Astrocyte of the cerebellum (primary cell): ENCODE measurements around the gene CCDC191.

Experiments used
- DNase-seq: peaks from one replicate; pipeline ENCODE4 v3.0.0-alpha.2; 2011; ENCODE audit warnings: low read depth
- H3K4me3 ChIP-seq: 2 replicates; pipeline ENCODE4 v1.5.1; 2011; ENCODE audit warnings: mild to moderate bottlenecking, low read depth, low read length, moderate library complexity
- CTCF ChIP-seq: IDR thresholded peaks from 2 replicates; pipeline ENCODE4 v1.5.1; 2012; ENCODE audit warnings: low read length, low read depth, moderate library complexity, mild to moderate bottlenecking; ENCODE audit errors: missing control alignments
- in situ Hi-C: cut with HindIII; loops from 2 replicates; pipeline ENCODE4 v1.10.0; 2017; ENCODE audit warnings: low sequenced_read_pairs

CCDC191 gene

GRCh38 chr3:114034787-114035545 lies 21.4 kb downstream of the CCDC191 start:
- TF ChIP-seq CTCF = no peak
- no peak for DNase-seq
- H3K4me3 ChIP-seq = no peak overlapping the region
- in situ Hi-C loops = no loop called here

GRCh38 chr3:114034211-114034610 lies 22.1 kb downstream of the CCDC191 start:
- in situ Hi-C loops = no loop called here
- no peak overlapping the region for H3K4me3 ChIP-seq
- DNase-seq = no peak
- TF ChIP-seq CTCF = no peak

- no peak for TF ChIP-seq CTCF
Measured at GRCh38 chr3:114033721-114034120, 22.6 kb downstream of the CCDC191 start.

GRCh38 chr3:114026331-114026730 lies 30.0 kb downstream of the CCDC191 start:
- no peak for DNase-seq
- no peak overlapping the region for H3K4me3 ChIP-seq
- in situ Hi-C loops = no loop called here
- TF ChIP-seq CTCF = no peak

More at GRCh38 chr3:114033721-114034120, 22.6 kb downstream of the CCDC191 start:
- no peak for DNase-seq
- no peak overlapping the region for H3K4me3 ChIP-seq
- in situ Hi-C loops = no loop called here

GRCh38 chr3:114025451-114025850 lies 30.9 kb downstream of the CCDC191 start:
- in situ Hi-C loops = no loop called here
- no peak for DNase-seq
- H3K4me3 ChIP-seq = no peak overlapping the region
- TF ChIP-seq CTCF = no peak

GRCh38 chr3:114022145-114022802 lies 34.1 kb downstream of the CCDC191 start:
- DNase-seq = no peak
- in situ Hi-C loops = no loop called here
- no peak overlapping the region for H3K4me3 ChIP-seq
- no peak for TF ChIP-seq CTCF
